Endothelial cell of umbilical vein (primary cell): ENCODE data around the gene ZNF581. TPM values are rescaled to one million over a fixed set of nuclear protein-coding genes. Genes with fewer than 3 reads are reported as not detected.

Experiments used
- BruUV-seq: library from RNA; stranded (reverse); fragments of 400-500 nt; replicated peaks from 2 replicates; lab custom pipeline; 2021; lab: Mats Ljungman, UMichigan
- CTCF ChIA-PET: fragments of 300-600, 350-600 bp; sonication (Branson Sonifier 250); formaldehyde crosslinking; loops from one replicate; lab custom pipeline; 2021; ENCODE audit warnings: antibody characterized with exemption, inconsistent platforms; lab: Charles Lee
- POLR2A ChIA-PET: fragments of 300-600, 350-600 bp; sonication (Branson Sonifier 250); formaldehyde crosslinking; loops from one replicate; lab custom pipeline; 2021; ENCODE audit warnings: antibody characterized with exemption, inconsistent platforms; lab: Charles Lee
- DNase-seq: peaks from one replicate; pipeline ENCODE4 v3.0.0-alpha.2; 2011; ENCODE audit warnings: low read depth, low spot score
- FAIRE-seq: peaks from 2 replicates; lab custom pipeline; 2011; peaks lifted over from hg19 to GRCh38; lab: Jason Lieb, UNC
- H2AFZ ChIP-seq: 2 replicates; pipeline ENCODE4 v1.6.0; 2012; ENCODE audit warnings: low read depth, low read length, control low read depth, inconsistent platforms
- H3K27ac ChIP-seq: 2 replicates; pipeline ENCODE4 v1.5.1; 2011; ENCODE audit warnings: low read depth, mild to moderate bottlenecking, control low read depth, low read length, moderate library complexity; ENCODE audit not compliant: insufficient read depth
- H3K27me3 ChIP-seq, 2 experiments: 2 replicates each; pipeline versions ENCODE4 v1.6.0 to v1.6.1; 2011; ENCODE audit warnings: low read length in 2 of 2, mixed read lengths in 1 of 2; ENCODE audit not compliant: control insufficient read depth in 2 of 2, insufficient read depth in 2 of 2
- H3K36me3 ChIP-seq, 2 experiments: 2 replicates in 1 of 2; 3 replicates in 1 of 2; pipeline ENCODE4 v1.5.1; 2011; ENCODE audit warnings: low read length in 2 of 2, mild to moderate bottlenecking in 1 of 2, moderate library complexity in 1 of 2; ENCODE audit not compliant: control insufficient read depth in 2 of 2, insufficient read depth in 2 of 2; ENCODE audit errors: extremely low read depth in 1 of 2
- H3K4me1 ChIP-seq: 3 replicates; pipeline ENCODE4 v1.5.1; 2011; ENCODE audit warnings: mild to moderate bottlenecking, low read length; ENCODE audit not compliant: control insufficient read depth, insufficient read depth; ENCODE audit errors: extremely low read depth
- H3K4me2 ChIP-seq: 2 replicates; pipeline ENCODE4 v1.6.1; 2011; ENCODE audit warnings: low read length, control low read depth, mixed read lengths; ENCODE audit not compliant: insufficient read depth
- H3K4me3 ChIP-seq, 3 experiments: fragments of 200-600 bp in 1 of 3; sonication (generic), shearing (Covaris generic) in 1 of 3; replicated peaks in 1 of 3; 2 replicates each; pipeline ENCODE4 v1.5.1; 2011 to 2016; ENCODE audit warnings: control low read depth in 3 of 3, low read length in 3 of 3, mild to moderate bottlenecking in 2 of 3, inconsistent platforms in 1 of 3, low read depth in 1 of 3, moderate library complexity in 1 of 3; ENCODE audit not compliant: insufficient read depth in 1 of 3
- H3K79me2 ChIP-seq: 2 replicates; pipeline ENCODE4 v1.6.0; 2012; ENCODE audit warnings: low read length, inconsistent platforms; ENCODE audit not compliant: control insufficient read depth, insufficient read depth
- H3K9ac ChIP-seq: replicated peaks from 2 replicates; pipeline ENCODE3; 2011; ENCODE audit warnings: low read length, control low read depth; ENCODE audit not compliant: insufficient read depth; ENCODE audit errors: extremely low read depth
- H3K9me1 ChIP-seq: replicated peaks from 3 replicates; pipeline ENCODE4 v1.6.0; 2011; ENCODE audit warnings: mild to moderate bottlenecking, low read length; ENCODE audit not compliant: control insufficient read depth, insufficient read depth; ENCODE audit errors: extremely low read depth
- H3K9me3 ChIP-seq: replicated peaks from 2 replicates; pipeline ENCODE4 v1.5.1; 2012; ENCODE audit warnings: low read length, inconsistent platforms; ENCODE audit not compliant: control insufficient read depth, insufficient read depth
- H4K20me1 ChIP-seq: replicated peaks from 2 replicates; pipeline ENCODE3; 2011; ENCODE audit warnings: mild to moderate bottlenecking, low read length; ENCODE audit not compliant: control insufficient read depth, insufficient read depth; ENCODE audit errors: extremely low read depth
- CTCF ChIP-seq, 2 donors: IDR thresholded peaks; 1 replicate in 1 of 2; 2 replicates in 1 of 2; pipeline ENCODE4 v1.5.1; 2011; ENCODE audit warnings: low read length in 2 of 2, mild to moderate bottlenecking in 2 of 2, moderate library complexity in 2 of 2, control low read depth in 1 of 2, inconsistent platforms in 1 of 2, low read depth in 1 of 2; ENCODE audit not compliant: insufficient read depth in 1 of 2; ENCODE audit errors: extremely low read depth in 1 of 2
- EZH2 ChIP-seq: IDR thresholded peaks from 2 replicates; pipeline ENCODE4 v1.6.1; 2012; ENCODE audit warnings: borderline replicate concordance, low read depth, mild to moderate bottlenecking, moderate library complexity, low read length, inconsistent platforms; ENCODE audit not compliant: severe bottlenecking
- FOS ChIP-seq: IDR thresholded peaks from 2 replicates; pipeline ENCODE4 v1.6.1; 2011; ENCODE audit warnings: mild to moderate bottlenecking, low read length, moderate library complexity, borderline replicate concordance; ENCODE audit not compliant: insufficient read depth
- GATA2 ChIP-seq: IDR thresholded peaks from 2 replicates; pipeline ENCODE4 v1.7.0; 2011; ENCODE audit warnings: low read depth, mild to moderate bottlenecking, moderate library complexity, mixed read lengths, low read length; ENCODE audit not compliant: insufficient read length, insufficient read depth
- JUN ChIP-seq: IDR thresholded peaks from 2 replicates; pipeline ENCODE4 v1.6.1; 2011; ENCODE audit warnings: borderline replicate concordance, low read depth; ENCODE audit not compliant: insufficient read length, insufficient read depth
- MAX ChIP-seq: IDR thresholded peaks from 2 replicates; pipeline ENCODE4 v1.6.1; 2011; ENCODE audit not compliant: insufficient read depth, insufficient read length
- MYC ChIP-seq: IDR thresholded peaks from one replicate; pipeline ENCODE4 v1.6.1; 2011; ENCODE audit warnings: mild to moderate bottlenecking, low read depth, low read length
- POLR2A ChIP-seq: IDR thresholded peaks from 2 replicates; pipeline ENCODE4 v1.6.1; 2012; ENCODE audit warnings: low read depth, mild to moderate bottlenecking, control low read depth, low read length
- POLR2AphosphoS5 ChIP-seq: IDR thresholded peaks from 2 replicates; pipeline ENCODE4 v1.6.1; 2012; ENCODE audit warnings: low read depth, mild to moderate bottlenecking, control low read depth, low read length, moderate library complexity; ENCODE audit not compliant: insufficient read depth
- dilution Hi-C: fragments of 300-500 bp; cut with MboI; formaldehyde crosslinking; loops from one replicate; pipeline ENCODE4 v1.15.0; 2019; ENCODE audit warnings: low sequenced_read_pairs; ENCODE audit not compliant: extremely low pct_ligation_motif_present
- intact Hi-C: fragments of 100-400 bp; cut with micrococcal nuclease; formaldehyde crosslinking; loops from one replicate; pipeline ENCODE4 v1.10.0; 2022
- polyA plus RNA-seq, 4 experiments: library from polyadenylated mRNA; depleted of rRNA in 3 of 4; stranded (reverse) in 3 of 4; unstranded in 1 of 4; fragments of >200 nt; gene quantifications; 2 replicates each; pipeline versions ENCODE4 v1.2.1 to v1.2.3, GENCODE V29; 2011 to 2012; ENCODE audit warnings: missing spikeins in 1 of 4
- total RNA-seq: library from RNA; stranded (reverse); gene quantifications from 2 replicates; pipeline ENCODE4 v1.2.3, GENCODE V29; 2021

ZNF581 gene
- total and polyA plus RNA-seq, 2 donors (not counting 3 experiments of a cell fraction or from before 2014, with no cell fraction given) = 31.4 to 32.3 TPM

GRCh38 chr19:55636723-55637122, 6.7 kb upstream of the ZNF581 start:
- no peak overlapping the region for H2AFZ ChIP-seq
- no peak overlapping the region for H3K27ac ChIP-seq
- ChIA-PET POLR2A (no interaction called here), CTCF (interaction anchor here (1.4 kb wide), 2 partner anchors 11 to 169 kb away, joined by 3 to 4 read pairs; partner anchors contain the start of gene CCDC106)
- no peaks in the 10 kb centered on the region for H4K20me1 ChIP-seq
- no peak for TF ChIP-seq MAX
- no peak for TF ChIP-seq MYC
- TF ChIP-seq CTCF (IDR thresholded peaks at IDR 0.05; ENCODE audit: extremely low read depth in 1 of 2, insufficient read depth in 1 of 2, low read depth in 1 of 2, low read length in 2 of 2) = no peak
- no peak for TF ChIP-seq GATA2
- TF ChIP-seq EZH2 = no peak
- no peak for TF ChIP-seq FOS
- TF ChIP-seq POLR2AphosphoS5 = no peak
- TF ChIP-seq JUN = no peak
- TF ChIP-seq POLR2A = no peak
- peaks cover 24% of the 10 kb centered on the region for H3K79me2 ChIP-seq
- intact Hi-C loops = no loop called here
- H3K9me3 ChIP-seq = no peaks in the 10 kb centered on the region
- no peak overlapping the region for H3K4me2 ChIP-seq
- no peak overlapping the region for H3K4me3 ChIP-seq
- DNase-seq (no peak), FAIRE-seq (no peak)
- no peaks in the 10 kb centered on the region for H3K36me3 ChIP-seq
- H3K4me1 ChIP-seq = peaks cover 18% of the 10 kb centered on the region
- no peaks in the 10 kb centered on the region for H3K9me1 ChIP-seq
- no peaks in the 10 kb centered on the region for H3K27me3 ChIP-seq
- no peak overlapping the region for H3K9ac ChIP-seq
- BruUV-seq = no TSS peak
- dilution Hi-C loops = no loop called here
